GM18907 (cell line): Measurements from ENCODE around the gene ARL4C.
"Not testable (repeated sequence)": the region's sequence is repeated elsewhere in the genome, so short reads cannot be mapped to it uniquely, and the experiment has no call there.

Source experiments
- ATAC-seq: cut with Tn5 transposase; IDR thresholded peaks from one replicate; pipeline ENCODE4 v1.9.1; 2021; ENCODE audit warnings: mild to moderate bottlenecking, moderate library complexity; ENCODE audit not compliant: unreplicated experiment

The ARL4C gene

GRCh38 chr2:234478121-234478858 lies 18.6 kb downstream of the ARL4C start:
- no peak for ATAC-seq

GRCh38 chr2:234476766-234477165 lies 20.1 kb downstream of the ARL4C start:
- ATAC-seq = no peak

- no peak for ATAC-seq
These were observed 22.2 kb downstream of the ARL4C start for GRCh38 chr2:234474654-234475053.

- ATAC-seq = no peak
These were observed 24.7 kb downstream of the ARL4C start for GRCh38 chr2:234472155-234472554.

GRCh38 chr2:234469972-234470371 lies 26.9 kb downstream of the ARL4C start:
- no peak for ATAC-seq

GRCh38 chr2:234469251-234469845 lies 27.5 kb downstream of the ARL4C start:
- no peak for ATAC-seq

GRCh38 chr2:234468503-234468902 lies 28.4 kb downstream of the ARL4C start:
- ATAC-seq = no peak

- no peak for ATAC-seq
These were observed 29.6 kb downstream of the ARL4C start for GRCh38 chr2:234467289-234467688.

GRCh38 chr2:234464291-234464645 lies 32.6 kb downstream of the ARL4C start:
- no peak for ATAC-seq

GRCh38 chr2:234463626-234464290 lies 33.1 kb downstream of the ARL4C start:
- ATAC-seq = no peak

- ATAC-seq = no peak
These were observed 34.5 kb downstream of the ARL4C start for GRCh38 chr2:234462218-234462992.

GRCh38 chr2:234459401-234460009 lies 37.4 kb downstream of the ARL4C start:
- no peak for ATAC-seq

GRCh38 chr2:234458466-234458865 lies 38.4 kb downstream of the ARL4C start:
- no peak for ATAC-seq

GRCh38 chr2:234457421-234457820 lies 39.5 kb downstream of the ARL4C start:
- ATAC-seq = no peak

GRCh38 chr2:234455246-234455645 lies 41.6 kb downstream of the ARL4C start:
- ATAC-seq = not testable (repeated sequence)

- ATAC-seq = no peak
These were observed 42.4 kb downstream of the ARL4C start for GRCh38 chr2:234454433-234454832.

- ATAC-seq = no peak
These were observed 43.7 kb downstream of the ARL4C start for GRCh38 chr2:234453216-234453615.

GRCh38 chr2:234451852-234452625 lies 44.8 kb downstream of the ARL4C start:
- ATAC-seq = no peak

GRCh38 chr2:234451242-234451641 lies 45.6 kb downstream of the ARL4C start:
- ATAC-seq = no peak

GRCh38 chr2:234450431-234451124 lies 46.3 kb downstream of the ARL4C start:
- ATAC-seq = no peak
